Ascending aorta (tissue), 2 donors: ENCODE data around the gene ACYP2. TPM values are rescaled to one million over a fixed set of nuclear protein-coding genes. Genes with fewer than 3 reads are reported as not detected.

Experiments
- DNase-seq, 2 donors: peaks; one replicate each; pipeline ENCODE4 v3.0.0-alpha.2; 2019; ENCODE audit warnings: low spot score in 2 of 2
- H3K27ac ChIP-seq, 2 donors: fragments of 200-600 bp; sonication (generic); one replicate each; pipeline ENCODE4 v1.5.1; 2016 to 2017; ENCODE audit warnings: mild to moderate bottlenecking in 1 of 2
- H3K27me3 ChIP-seq: fragments of 200-600 bp; sonication (generic); one replicate; pipeline ENCODE4 v1.5.1; 2017
- H3K36me3 ChIP-seq, 2 donors: fragments of 200-600 bp; sonication (generic); one replicate each; pipeline ENCODE4 v1.5.1; 2016
- H3K4me1 ChIP-seq, 2 donors: fragments of 200-600 bp; sonication (generic); one replicate each; pipeline ENCODE4 v1.5.1; 2016 to 2017; ENCODE audit warnings: mild to moderate bottlenecking in 1 of 2
- H3K4me3 ChIP-seq, 2 donors: fragments of 200-600 bp; sonication (generic); one replicate each; pipeline ENCODE4 v1.5.1; 2016 to 2017; ENCODE audit warnings: mild to moderate bottlenecking in 1 of 2
- H3K9me3 ChIP-seq, 2 donors: fragments of 200-600 bp; sonication (generic); one replicate each; pipeline ENCODE4 v1.5.1; 2016
- CTCF ChIP-seq, 3 experiments: fragments of 200-600 bp in 2 of 3; fragments of 450-650 bp in 1 of 3; sonication (generic) in 2 of 3; IDR thresholded peaks; one replicate each; pipeline ENCODE4 v1.5.1; 2016 to 2019; ENCODE audit warnings: antibody characterized with exemption in 3 of 3, mild to moderate bottlenecking in 1 of 3, moderate library complexity in 1 of 3
- intact Hi-C: fragments of 100-400 bp; cut with DNase I; formaldehyde crosslinking; loops from one replicate; pipeline ENCODE4 v1.15.1; 2023
- total RNA-seq: library from RNA; depleted of rRNA; stranded (reverse); fragments of >200 nt; gene quantifications from one replicate; pipeline ENCODE4 v1.1.0, GENCODE V29; 2016

The ACYP2 gene
- total RNA-seq, 1 donor from 2014 or later, result 0.96 TPM

- no peak for TF ChIP-seq CTCF (IDR thresholded peaks at IDR 0.05)
These were observed 40.6 kb upstream of the ACYP2 start for GRCh38 chr2:54074606-54075341.

GRCh38 chr2:54076586-54076985, 38.8 kb upstream of the ACYP2 start:
- no peak overlapping the region for H3K27ac ChIP-seq
- TF ChIP-seq CTCF (IDR thresholded peaks at IDR 0.05), result no peak
- H3K36me3 ChIP-seq, result no peaks in the 10 kb centered on the region
- DNase-seq, result no peak
- no peaks in the 10 kb centered on the region for H3K27me3 ChIP-seq
- no peak overlapping the region for H3K4me3 ChIP-seq
- intact Hi-C loops, result no loop called here
- no peaks in the 10 kb centered on the region for H3K9me3 ChIP-seq
- H3K4me1 ChIP-seq, result no peaks in the 10 kb centered on the region

More at GRCh38 chr2:54074606-54075341, 40.6 kb upstream of the ACYP2 start:
- no peak for DNase-seq
- Histone ChIP-seq H3K9me3 (no peaks in the 10 kb centered on the region), H3K4me3 (no peak overlapping the region), H3K36me3 (no peaks in the 10 kb centered on the region), H3K27me3 (no peaks in the 10 kb centered on the region), H3K4me1 (no peaks in the 10 kb centered on the region), H3K27ac (no peak overlapping the region)
- intact Hi-C loops, result no loop called here

DNA sequence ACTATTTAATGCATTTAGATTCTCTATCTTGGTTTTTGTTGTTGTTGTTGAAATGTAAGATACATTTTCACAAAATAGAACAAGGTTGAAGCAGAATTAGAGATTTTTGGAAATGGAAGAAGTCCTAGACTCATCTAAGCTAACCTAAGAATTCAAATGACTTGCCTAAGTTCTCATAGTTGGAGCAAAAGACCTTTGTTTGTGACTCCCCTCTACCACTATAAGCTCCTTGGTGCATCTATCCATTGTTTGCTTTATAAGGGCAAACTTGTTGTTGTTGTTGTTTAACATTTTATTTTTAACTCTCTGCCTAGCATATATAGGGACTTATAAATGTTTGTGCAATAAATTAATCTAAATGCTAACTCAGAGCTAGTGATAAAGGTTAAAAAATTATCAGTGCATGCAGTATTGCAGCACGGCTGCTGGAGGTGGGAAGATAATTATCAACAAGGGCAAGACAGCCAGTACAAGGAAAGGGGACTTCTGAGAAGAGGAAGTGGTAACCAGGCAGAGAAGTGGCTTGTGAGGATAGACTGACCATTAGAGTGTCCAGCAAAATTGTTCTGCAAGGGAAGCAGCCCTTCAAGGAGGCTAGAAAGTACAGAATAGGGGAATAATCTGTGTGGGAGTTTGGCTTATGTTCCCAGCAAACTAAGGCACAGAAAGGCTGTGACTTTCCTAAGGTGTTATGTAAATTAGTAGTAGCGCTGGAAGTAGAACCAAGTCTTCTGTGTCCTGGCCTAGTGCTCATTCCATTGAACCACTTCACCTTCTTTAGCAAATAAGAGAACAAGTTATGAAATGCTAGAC, 38.1 kb upstream of the ACYP2 start:
- H3K27ac ChIP-seq, result no peak overlapping the region
- no peak for TF ChIP-seq CTCF (IDR thresholded peaks at IDR 0.05)
- no peaks in the 10 kb centered on the region for H3K9me3 ChIP-seq
- no peaks in the 10 kb centered on the region for H3K4me1 ChIP-seq
- H3K36me3 ChIP-seq, result no peaks in the 10 kb centered on the region
- H3K4me3 ChIP-seq, result no peak overlapping the region
- no peaks in the 10 kb centered on the region for H3K27me3 ChIP-seq
- no peak for DNase-seq
- intact Hi-C loops, result no loop called here

GRCh38 chr2:54079331-54079730, 36.1 kb upstream of the ACYP2 start:
- intact Hi-C loops, result no loop called here
- no peaks in the 10 kb centered on the region for H3K27me3 ChIP-seq

GRCh38 chr2:54081574-54081973, 33.8 kb upstream of the ACYP2 start:
- no peak overlapping the region for H3K4me3 ChIP-seq
- no peak for TF ChIP-seq CTCF (IDR thresholded peaks at IDR 0.05)
- DNase-seq, result no peak
- H3K4me1 ChIP-seq, result no peaks in the 10 kb centered on the region
- no peaks in the 10 kb centered on the region for H3K27me3 ChIP-seq
- intact Hi-C loops, result no loop called here
- no peaks in the 10 kb centered on the region for H3K9me3 ChIP-seq
- H3K36me3 ChIP-seq, result no peaks in the 10 kb centered on the region
- no peak overlapping the region for H3K27ac ChIP-seq

More at GRCh38 chr2:54079331-54079730, 36.1 kb upstream of the ACYP2 start:
- no peak for DNase-seq
- TF ChIP-seq CTCF (IDR thresholded peaks at IDR 0.05), result no peak
- Histone ChIP-seq H3K4me1 (no peaks in the 10 kb centered on the region), H3K36me3 (no peaks in the 10 kb centered on the region), H3K4me3 (no peak overlapping the region), H3K27ac (no peak overlapping the region), H3K9me3 (no peaks in the 10 kb centered on the region)
